Adrenal gland (tissue), 5 donors: ENCODE results near the gene ZNF697.
A peak's percentile ranks its signal among the peaks of the same experiment; 100 is the strongest.

Source experiments
- CTCF ChIP-seq, 6 experiments: fragments of 450-650 bp in 4 of 6; fragments of 200-600 bp in 2 of 6; sonication (generic) in 1 of 6; IDR thresholded peaks; 1 replicate in 5 of 6; 2 replicates in 1 of 6; pipeline versions ENCODE4 v1.5.1 to v1.8.0; 2016 to 2021; ENCODE audit warnings: antibody characterized with exemption in 6 of 6, mild to moderate bottlenecking in 2 of 6, moderate library complexity in 1 of 6
- POLR2A ChIP-seq, 2 donors: fragments of 450-650 bp; IDR thresholded peaks; one replicate each; pipeline ENCODE4 v1.6.1; 2017; ENCODE audit warnings: antibody characterized with exemption in 2 of 2, mild to moderate bottlenecking in 2 of 2, moderate library complexity in 1 of 2
- donor health status: DM: no; HTN: no; CAD: no.

DNA sequence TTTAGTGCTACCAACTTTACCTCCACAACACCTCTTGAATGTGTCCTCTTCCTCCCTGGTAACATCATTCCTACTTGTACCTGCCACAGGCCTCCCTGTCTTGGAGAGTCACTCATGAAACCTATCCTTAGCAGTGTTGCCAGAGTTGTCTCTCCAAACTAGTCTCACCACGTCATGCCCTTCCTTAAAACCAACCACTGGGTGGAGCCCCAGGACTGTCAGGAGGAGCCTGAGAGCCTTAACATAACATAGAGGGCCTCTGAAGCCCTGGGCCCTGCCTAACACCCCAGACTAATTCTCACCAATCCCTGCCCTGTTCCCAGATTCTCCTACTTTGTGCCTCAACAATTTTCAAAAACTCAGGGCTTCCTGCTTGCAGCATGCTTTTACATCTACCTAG is 65.3 kb downstream of the ZNF697 start:
- peak in 5 of 6 experiments; percentile 11 to 50 (median 43) for TF ChIP-seq CTCF (IDR thresholded peaks at IDR 0.05)
- TF ChIP-seq POLR2A (IDR thresholded peaks at IDR 0.05), result no peak
